Activated CD4-positive, alpha-beta memory T cell treated with anti-CD3 and anti-CD28 coated beads for 36 hours (primary cell): Measurements from ENCODE around the gene NDUFAF8. TPM values are rescaled to one million over a fixed set of nuclear protein-coding genes. Genes with fewer than 3 reads are reported as not detected.
"Not testable (repeated sequence)": the region's sequence is repeated elsewhere in the genome, so short reads cannot be mapped to it uniquely, and the experiment has no call there.

Experiments
- CTCF ChIA-PET: fragments of 350-600 bp; sonication (Branson Sonifier 250); formaldehyde crosslinking; loops from one replicate; lab custom pipeline; 2021; ENCODE audit warnings: antibody characterized with exemption, inconsistent platforms; lab: Charles Lee
- POLR2A ChIA-PET: fragments of 350-600 bp; sonication (Branson Sonifier 250); formaldehyde crosslinking; loops from one replicate; lab custom pipeline; 2021; ENCODE audit warnings: antibody characterized with exemption; lab: Charles Lee
- DNase-seq: peaks from one replicate; pipeline ENCODE4 v3.0.0-alpha.2; 2020
- H3K27ac Mint-ChIP-seq: one replicate; pipeline ENCODE4 v1.8.0; 2021; ENCODE audit warnings: mixed read lengths
- H3K27me3 Mint-ChIP-seq: one replicate; pipeline ENCODE4 v1.8.0; 2021; ENCODE audit warnings: mixed read lengths
- H3K36me3 Mint-ChIP-seq: one replicate; pipeline ENCODE4 v1.8.0; 2021; ENCODE audit warnings: mixed read lengths
- H3K4me1 Mint-ChIP-seq: one replicate; pipeline ENCODE4 v1.8.0; 2021; ENCODE audit warnings: low read depth, mixed read lengths
- H3K4me3 Mint-ChIP-seq: one replicate; pipeline ENCODE4 v1.8.0; 2021; ENCODE audit warnings: mild to moderate bottlenecking, mixed read lengths
- H3K9me3 Mint-ChIP-seq: one replicate; pipeline ENCODE4 v1.8.0; 2021; ENCODE audit warnings: mixed read lengths
- intact Hi-C: fragments of 100-400 bp; cut with micrococcal nuclease; formaldehyde crosslinking; loops from one replicate; pipeline ENCODE4 v1.15.1; 2023
- total RNA-seq, 2 experiments: library from RNA; stranded (reverse); gene quantifications; one replicate each; pipeline ENCODE4 v1.2.3, GENCODE V29; 2021

NDUFAF8 gene
- total RNA-seq, 2 experiments from 2014 or later: 49.8 to 55.9 TPM

GRCh38 chr17:81219476-81220180 is 19.5 kb upstream of the NDUFAF8 start:
- ChIA-PET CTCF (no interaction called here), POLR2A (no interaction called here)
- Mint-ChIP-seq H3K4me1 (peaks cover 16% of the 10 kb centered on the region), H3K27ac (no peak overlapping the region), H3K36me3 (peaks cover 1% of the 10 kb centered on the region), H3K9me3 (no peaks in the 10 kb centered on the region), H3K4me3 (no peak overlapping the region), H3K27me3 (no peaks in the 10 kb centered on the region)
- intact Hi-C loops: loop anchor here (10.0 kb wide), 1 partner anchor 185 kb away; the partner anchor contains the start of gene BAIAP2
- no peak for DNase-seq

- POLR2A ChIA-PET: interaction anchor here (1.5 kb wide), 1 partner anchor 17 kb away, joined by 5 read pairs; the partner anchor contains the start of genes NDUFAF8 and TEPSIN
- H3K27ac Mint-ChIP-seq: no peak overlapping the region
- H3K36me3 Mint-ChIP-seq: peaks cover 1% of the 10 kb centered on the region
- H3K9me3 Mint-ChIP-seq: no peaks in the 10 kb centered on the region
- CTCF ChIA-PET: interaction anchor here (1.0 kb wide), 1 partner anchor 32 kb away, joined by 4 read pairs; no protein-coding TSS in a partner anchor
- peaks cover 16% of the 10 kb centered on the region for H3K4me1 Mint-ChIP-seq
- no peak for DNase-seq
- H3K4me3 Mint-ChIP-seq: peak overlapping the region; percentile 52
- H3K27me3 Mint-ChIP-seq: no peaks in the 10 kb centered on the region
- intact Hi-C loops: loop anchor here (10.0 kb wide), 1 partner anchor 187 kb away; the partner anchor contains the start of gene BAIAP2
Observed at GRCh38 chr17:81221371-81221841, 17.7 kb upstream of the NDUFAF8 start.

- intact Hi-C loops: loop anchor here (10.0 kb wide), 1 partner anchor 187 kb away; the partner anchor contains the start of gene BAIAP2
- ChIA-PET CTCF (interaction anchor here (1.0 to 1.2 kb wide), 5 partner anchors 17 to 263 kb away, joined by 3 to 6 read pairs (median 4); partner anchors contain the start of genes NDUFAF8 and TEPSIN), POLR2A (interaction anchor here (0.7 to 1.5 kb wide), 4 partner anchors 17 to 73 kb away, joined by 3 to 16 read pairs (median 4); partner anchors contain the start of genes NDUFAF8, SLC38A10 and TEPSIN)
- DNase-seq: no peak
- Mint-ChIP-seq H3K9me3 (no peaks in the 10 kb centered on the region), H3K36me3 (peaks cover 1% of the 10 kb centered on the region), H3K27ac (no peak overlapping the region), H3K4me1 (peaks cover 16% of the 10 kb centered on the region), H3K4me3 (peak overlapping the region; percentile 52), H3K27me3 (no peaks in the 10 kb centered on the region)
Observed at GRCh38 chr17:81221842-81222619, 17.1 kb upstream of the NDUFAF8 start.

GRCh38 chr17:81222620-81222905 is 16.6 kb upstream of the NDUFAF8 start:
- CTCF ChIA-PET: interaction anchor here (0.8 to 1.2 kb wide), 7 partner anchors 13 to 330 kb away, joined by 3 to 6 read pairs (median 3); partner anchors contain the start of genes NDUFAF8 and TEPSIN
- POLR2A ChIA-PET: interaction anchor here (0.7 to 1.3 kb wide), 3 partner anchors 17 to 73 kb away, joined by 3 to 16 read pairs (median 4); partner anchors contain the start of genes NDUFAF8, SLC38A10 and TEPSIN
- intact Hi-C loops: loop anchor here (10.0 kb wide), 1 partner anchor 188 kb away; the partner anchor contains the start of gene BAIAP2

GRCh38 chr17:81222906-81223761 is 16.0 kb upstream of the NDUFAF8 start, which contains the start of gene CEP131:
TSS of gene CEP131 (minus strand) at chr17:81222965. CDS start at chr17:81220056, 2,909 bp downstream.
- Mint-ChIP-seq H3K36me3 (peaks cover 1% of the 10 kb centered on the region), H3K27me3 (no peaks in the 10 kb centered on the region), H3K4me1 (peaks cover 22% of the 10 kb centered on the region), H3K4me3 (peak within 1 kb of the TSS; percentile 66), H3K9me3 (no peaks in the 10 kb centered on the region), H3K27ac (no peak within 1 kb of the TSS)
- POLR2A ChIA-PET: interaction anchor here (0.7 to 1.3 kb wide), 3 partner anchors 16 to 72 kb away, joined by 3 to 16 read pairs (median 4); partner anchors contain the start of genes NDUFAF8, SLC38A10 and TEPSIN
- CTCF ChIA-PET: interaction anchor here (0.8 to 1.2 kb wide), 7 partner anchors 12 to 329 kb away, joined by 3 to 6 read pairs (median 3); partner anchors contain the start of genes NDUFAF8 and TEPSIN
- DNase-seq: peak; percentile 100
- intact Hi-C loops: loop anchor here (1.0 to 10.0 kb wide), 2 partner anchors 16 to 188 kb away; partner anchors contain the start of genes BAIAP2, NDUFAF8 and TEPSIN

More at GRCh38 chr17:81222620-81222905, 16.6 kb upstream of the NDUFAF8 start:
- Mint-ChIP-seq H3K27ac (no peak overlapping the region), H3K27me3 (no peaks in the 10 kb centered on the region), H3K36me3 (peaks cover 1% of the 10 kb centered on the region), H3K4me3 (peak overlapping the region; percentile 66), H3K4me1 (peaks cover 17% of the 10 kb centered on the region), H3K9me3 (no peaks in the 10 kb centered on the region)
- DNase-seq: no peak

GRCh38 chr17:81223762-81224130 is 15.4 kb upstream of the NDUFAF8 start:
- Mint-ChIP-seq H3K36me3 (peaks cover 3% of the 10 kb centered on the region), H3K27ac (no peak overlapping the region), H3K27me3 (no peaks in the 10 kb centered on the region), H3K4me3 (peak overlapping the region; percentile 62), H3K4me1 (peaks cover 22% of the 10 kb centered on the region), H3K9me3 (no peaks in the 10 kb centered on the region)
- intact Hi-C loops: loop anchor here (1.0 to 10.0 kb wide), 2 partner anchors 16 to 189 kb away; partner anchors contain the start of genes BAIAP2, NDUFAF8 and TEPSIN
- DNase-seq: no peak
- CTCF ChIA-PET: no interaction called here
- POLR2A ChIA-PET: no interaction called here

- DNase-seq, POLR2A ChIA-PET, H3K4me3 Mint-ChIP-seq, H3K9me3 Mint-ChIP-seq, CTCF ChIA-PET, H3K27ac Mint-ChIP-seq, H3K27me3 Mint-ChIP-seq: not testable (repeated sequence)
- Mint-ChIP-seq H3K4me1 (peaks cover 14% of the 10 kb centered on the region), H3K36me3 (peaks cover 15% of the 10 kb centered on the region)
- intact Hi-C loops: loop anchor here (10.0 kb wide), 1 partner anchor 193 kb away; the partner anchor contains the start of gene BAIAP2
Observed at GRCh38 chr17:81227630-81228029, 11.5 kb upstream of the NDUFAF8 start.

GRCh38 chr17:81228420-81228819 is 10.7 kb upstream of the NDUFAF8 start:
- H3K27me3 Mint-ChIP-seq: no peaks in the 10 kb centered on the region
- H3K4me1 Mint-ChIP-seq: peaks cover 12% of the 10 kb centered on the region
- no peak overlapping the region for H3K27ac Mint-ChIP-seq
- intact Hi-C loops: loop anchor here (10.0 kb wide), 1 partner anchor 194 kb away; the partner anchor contains the start of gene BAIAP2
- H3K9me3 Mint-ChIP-seq: no peaks in the 10 kb centered on the region
- no peak overlapping the region for H3K4me3 Mint-ChIP-seq
- CTCF ChIA-PET: interaction anchor here (0.8 to 2.0 kb wide), 2 partner anchors 14 to 86 kb away, joined by 3 to 5 read pairs; no protein-coding TSS in a partner anchor
- POLR2A ChIA-PET: no interaction called here
- H3K36me3 Mint-ChIP-seq: peaks cover 15% of the 10 kb centered on the region
- DNase-seq: no peak

GRCh38 chr17:81228834-81229665 is 10.1 kb upstream of the NDUFAF8 start:
- ChIA-PET POLR2A (interaction anchor here (1.1 kb wide), 1 partner anchor 10 kb away, joined by 3 read pairs; the partner anchor contains the start of genes NDUFAF8 and TEPSIN), CTCF (interaction anchor here (0.8 to 2.0 kb wide), 2 partner anchors 13 to 86 kb away, joined by 3 to 5 read pairs; no protein-coding TSS in a partner anchor)
- Mint-ChIP-seq H3K27ac (no peak overlapping the region), H3K27me3 (no peaks in the 10 kb centered on the region), H3K4me3 (no peak overlapping the region), H3K9me3 (no peaks in the 10 kb centered on the region), H3K4me1 (peaks cover 6% of the 10 kb centered on the region), H3K36me3 (peaks cover 15% of the 10 kb centered on the region)
- DNase-seq: no peak
- intact Hi-C loops: loop anchor here (10.0 kb wide), 1 partner anchor 194 kb away; the partner anchor contains the start of gene BAIAP2

GRCh38 chr17:81229666-81229920 is 9.5 kb upstream of the NDUFAF8 start:
- intact Hi-C loops: loop anchor here (10.0 kb wide), 1 partner anchor 195 kb away; the partner anchor contains the start of gene BAIAP2

More at GRCh38 chr17:81229666-81229920, 9.5 kb upstream of the NDUFAF8 start:
- CTCF ChIA-PET: interaction anchor here (2.0 kb wide), 1 partner anchor 87 kb away, joined by 5 read pairs; no protein-coding TSS in a partner anchor
- Mint-ChIP-seq H3K36me3 (peaks cover 15% of the 10 kb centered on the region), H3K27ac (no peak overlapping the region), H3K27me3 (no peaks in the 10 kb centered on the region), H3K4me1 (peaks cover 6% of the 10 kb centered on the region), H3K4me3 (no peak overlapping the region), H3K9me3 (no peaks in the 10 kb centered on the region)
- POLR2A ChIA-PET: interaction anchor here (1.1 kb wide), 1 partner anchor 9 kb away, joined by 3 read pairs; the partner anchor contains the start of genes NDUFAF8 and TEPSIN
- no peak for DNase-seq
